ENCODE data around the gene CMTM3. TPM values are rescaled to one million over a fixed set of nuclear protein-coding genes. Genes with fewer than 3 reads are reported as not detected.

The CMTM3 gene
- polyA plus RNA-seq, 1 experiment, result 33.5 TPM

DNA sequence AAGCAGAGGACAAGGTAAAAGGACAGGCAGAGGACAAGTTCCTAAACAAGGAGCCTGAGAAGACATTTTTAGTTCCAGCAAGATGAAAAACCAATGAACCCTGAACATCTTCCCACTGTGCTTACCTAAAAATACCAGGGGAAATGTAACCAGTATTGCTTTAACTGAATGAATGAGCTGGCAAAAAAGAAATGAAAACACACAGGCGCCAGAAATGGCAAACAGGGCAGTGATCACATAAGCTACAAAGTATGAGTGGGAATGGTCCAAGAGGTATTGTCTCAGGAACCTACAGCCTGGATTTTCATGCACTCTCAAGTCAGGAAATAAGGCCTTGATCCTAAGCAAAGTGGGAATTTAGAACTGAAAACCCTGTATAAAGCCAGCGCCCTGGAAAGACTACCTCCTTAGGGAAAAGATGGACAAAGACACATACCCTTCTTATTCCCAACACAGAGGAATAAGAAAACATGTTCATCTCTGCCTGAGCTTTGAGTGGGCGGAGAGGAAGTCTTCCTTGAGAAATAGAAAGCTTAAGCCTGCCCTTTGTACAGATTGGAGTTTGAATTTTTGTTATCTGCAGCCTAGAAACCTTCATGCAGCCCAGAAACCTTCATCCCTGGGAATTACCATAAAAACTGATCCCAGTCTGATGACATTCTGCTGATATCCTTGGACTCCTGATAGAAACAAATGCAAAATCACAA lies 23.1 kb upstream of the CMTM3 start:
- H3K9me3 ChIP-seq (ENCODE audit: control insufficient read depth, insufficient read depth, low read length), result no peaks in the 10 kb centered on the region
- TF ChIP-seq, protein P1, sequence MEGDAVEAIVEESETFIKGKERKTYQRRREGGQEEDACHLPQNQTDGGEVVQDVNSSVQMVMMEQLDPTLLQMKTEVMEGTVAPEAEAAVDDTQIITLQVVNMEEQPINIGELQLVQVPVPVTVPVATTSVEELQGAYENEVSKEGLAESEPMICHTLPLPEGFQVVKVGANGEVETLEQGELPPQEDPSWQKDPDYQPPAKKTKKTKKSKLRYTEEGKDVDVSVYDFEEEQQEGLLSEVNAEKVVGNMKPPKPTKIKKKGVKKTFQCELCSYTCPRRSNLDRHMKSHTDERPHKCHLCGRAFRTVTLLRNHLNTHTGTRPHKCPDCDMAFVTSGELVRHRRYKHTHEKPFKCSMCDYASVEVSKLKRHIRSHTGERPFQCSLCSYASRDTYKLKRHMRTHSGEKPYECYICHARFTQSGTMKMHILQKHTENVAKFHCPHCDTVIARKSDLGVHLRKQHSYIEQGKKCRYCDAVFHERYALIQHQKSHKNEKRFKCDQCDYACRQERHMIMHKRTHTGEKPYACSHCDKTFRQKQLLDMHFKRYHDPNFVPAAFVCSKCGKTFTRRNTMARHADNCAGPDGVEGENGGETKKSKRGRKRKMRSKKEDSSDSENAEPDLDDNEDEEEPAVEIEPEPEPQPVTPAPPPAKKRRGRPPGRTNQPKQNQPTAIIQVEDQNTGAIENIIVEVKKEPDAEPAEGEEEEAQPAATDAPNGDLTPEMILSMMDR (IDR thresholded peaks at IDR 0.05; ENCODE audit: low read depth, low read length), result no peak
- no peak for DNase-seq (ENCODE audit: low read depth, low spot score)
- H3K27ac ChIP-seq (ENCODE audit: low read depth, low read length), result peak overlapping the region; percentile 11
- H3K27me3 ChIP-seq (ENCODE audit: control insufficient read depth, insufficient read depth, low read length), result peaks cover 12% of the 10 kb centered on the region
- ChIA-PET POLR2A (no interaction called here), CTCF (interaction anchor here (0.6 to 1.4 kb wide), 6 partner anchors 11 to 249 kb away, joined by 3 to 8 read pairs (median 4); partner anchors contain the start of gene NAE1)
- H3K4me3 ChIP-seq (ENCODE audit: low read depth, low read length), result no peak overlapping the region

DNA sequence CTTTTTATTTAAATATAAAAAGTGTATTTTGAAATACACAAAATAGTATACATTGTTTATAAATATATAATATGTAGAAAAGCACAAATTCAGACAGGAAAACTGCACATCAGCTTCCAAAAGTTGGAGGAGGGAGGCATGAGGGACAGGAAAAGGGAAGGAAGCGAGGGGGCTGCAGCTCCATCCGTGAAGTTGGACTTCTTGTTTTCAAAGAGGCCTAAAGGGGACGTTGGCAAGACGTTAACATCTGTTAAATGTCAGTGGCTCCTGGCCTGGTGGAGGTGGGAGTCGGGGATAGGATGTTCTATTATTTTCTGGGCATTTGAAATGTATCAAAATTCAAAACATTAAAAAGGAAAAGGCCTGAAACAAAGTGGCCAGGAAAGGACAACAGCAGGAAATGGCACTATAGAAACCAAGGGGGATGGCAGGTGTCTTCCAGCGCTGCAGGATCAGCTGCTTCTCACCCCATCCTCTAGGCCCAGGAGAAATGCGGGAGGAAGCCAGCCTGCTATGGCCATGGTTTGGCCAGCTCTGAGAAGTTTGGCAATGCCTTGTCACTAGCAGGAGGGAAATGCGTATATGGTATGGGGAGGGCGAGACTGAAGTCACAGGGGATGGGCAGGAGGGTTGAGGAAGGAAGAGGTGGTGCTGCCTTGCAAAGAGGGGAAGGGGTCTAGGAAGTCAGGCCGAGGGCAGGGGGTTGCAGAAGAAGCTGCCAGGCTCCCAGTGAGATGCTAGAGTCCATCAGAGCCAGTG lies 18.8 kb upstream of the CMTM3 start:
- CTCF ChIA-PET, result no interaction called here

DNA sequence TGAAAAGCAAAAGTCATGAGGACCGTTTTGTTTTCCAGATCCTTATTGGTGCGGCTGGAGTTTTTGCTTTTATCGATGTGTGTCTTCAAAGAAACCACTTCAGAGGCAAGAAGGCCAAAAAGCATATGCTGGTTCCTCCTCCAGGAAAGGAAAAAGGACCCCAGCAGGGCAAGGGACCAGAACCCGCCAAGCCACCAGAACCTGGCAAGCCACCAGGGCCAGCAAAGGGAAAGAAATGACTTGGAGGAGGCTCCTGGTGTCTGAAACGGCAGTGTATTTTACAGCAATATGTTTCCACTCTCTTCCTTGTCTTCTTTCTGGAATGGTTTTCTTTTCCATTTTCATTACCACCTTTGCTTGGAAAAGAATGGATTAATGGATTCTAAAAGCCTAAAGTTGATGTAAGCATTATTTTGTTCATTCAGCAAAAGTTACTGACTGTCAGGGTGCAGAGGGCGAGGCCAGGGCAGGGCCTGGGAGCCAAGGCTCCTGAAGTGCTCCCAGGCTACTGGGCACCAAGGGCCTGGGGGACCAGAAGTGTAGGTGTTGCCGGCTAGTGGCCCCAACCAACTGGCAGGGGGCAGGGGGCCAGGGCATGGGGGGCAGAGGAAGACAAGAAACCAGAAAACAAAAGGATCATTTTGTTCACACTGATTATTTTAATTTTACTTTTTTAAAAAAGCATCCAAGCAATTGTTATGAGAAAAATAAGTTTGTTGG lies 16.5 kb upstream of the CMTM3 start:
- no peak overlapping the region for H3K4me3 ChIP-seq (ENCODE audit: low read depth, low read length)
- CTCF ChIA-PET, result no interaction called here
- POLR2A ChIA-PET, result no interaction called here

More for the DNA sequence above, 18.8 kb upstream of the CMTM3 start:
- POLR2A ChIA-PET, result no interaction called here
- TF ChIP-seq, protein P1 (IDR thresholded peaks at IDR 0.05; ENCODE audit: low read depth, low read length), result no peak
- no peak overlapping the region for H3K27ac ChIP-seq (ENCODE audit: low read depth, low read length)
- no peak overlapping the region for H3K4me3 ChIP-seq (ENCODE audit: low read depth, low read length)
- H3K9me3 ChIP-seq (ENCODE audit: control insufficient read depth, insufficient read depth, low read length), result no peaks in the 10 kb centered on the region
- no peak for DNase-seq (ENCODE audit: low read depth, low spot score)
- H3K27me3 ChIP-seq (ENCODE audit: control insufficient read depth, insufficient read depth, low read length), result peaks cover 2% of the 10 kb centered on the region

DNA sequence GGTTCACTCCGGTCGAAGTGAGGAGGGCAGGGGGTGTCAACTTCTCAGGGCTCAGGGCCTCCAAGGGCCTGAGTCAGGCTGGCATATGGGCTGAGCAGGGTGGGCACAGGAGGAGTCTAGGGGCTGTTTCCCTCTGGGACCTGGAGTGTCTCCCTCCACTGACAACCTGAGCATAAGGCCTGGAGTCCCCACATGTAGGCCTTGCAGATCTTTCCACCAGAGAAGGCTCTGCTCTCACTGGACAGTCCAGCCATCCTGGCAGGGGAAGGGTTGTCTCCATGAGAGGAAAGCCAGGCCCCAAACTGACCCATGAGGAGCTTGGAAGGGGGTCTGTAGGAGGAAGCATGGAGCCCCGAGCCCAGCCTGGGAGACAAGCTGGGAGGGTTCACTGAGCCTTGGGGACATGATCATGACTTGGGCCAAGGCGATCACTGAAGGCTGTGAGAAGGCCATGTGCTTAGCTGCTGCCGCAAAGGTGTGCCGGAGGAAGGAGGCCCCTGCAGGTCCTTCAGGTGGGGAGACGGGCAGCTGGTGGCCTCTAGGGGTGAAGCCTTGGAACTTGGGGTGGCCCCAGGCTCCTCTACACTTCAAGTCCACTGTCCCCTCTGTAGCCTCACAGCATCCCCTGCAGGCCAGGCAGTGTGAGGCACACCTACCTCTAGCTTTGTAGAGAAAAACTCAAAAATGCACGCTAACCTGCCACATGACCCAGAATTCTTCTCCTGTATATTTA lies 15.4 kb upstream of the CMTM3 start:
- DNase-seq (ENCODE audit: low read depth, low spot score), result no peak
- no peak overlapping the region for H3K4me3 ChIP-seq (ENCODE audit: low read depth, low read length)
- no peak overlapping the region for H3K27ac ChIP-seq (ENCODE audit: low read depth, low read length)
- H3K9me3 ChIP-seq (ENCODE audit: control insufficient read depth, insufficient read depth, low read length), result no peaks in the 10 kb centered on the region
- TF ChIP-seq, protein P1 (IDR thresholded peaks at IDR 0.05; ENCODE audit: low read depth, low read length), result peak; percentile 54
- POLR2A ChIA-PET, result interaction anchor here (0.7 kb wide), 1 partner anchor 35 kb away, joined by 5 read pairs; no protein-coding TSS in a partner anchor
- CTCF ChIA-PET, result no interaction called here
- H3K27me3 ChIP-seq (ENCODE audit: control insufficient read depth, insufficient read depth, low read length), result peaks cover 6% of the 10 kb centered on the region

More for the DNA sequence above, 16.5 kb upstream of the CMTM3 start:
- H3K27ac ChIP-seq (ENCODE audit: low read depth, low read length), result no peak overlapping the region
- H3K9me3 ChIP-seq (ENCODE audit: control insufficient read depth, insufficient read depth, low read length), result no peaks in the 10 kb centered on the region
- TF ChIP-seq, protein P1 (IDR thresholded peaks at IDR 0.05; ENCODE audit: low read depth, low read length), result no peak
- DNase-seq (ENCODE audit: low read depth, low spot score), result no peak
- peaks cover 3% of the 10 kb centered on the region for H3K27me3 ChIP-seq (ENCODE audit: control insufficient read depth, insufficient read depth, low read length)

Data from AG04450 (cell line).